PC-3 (cell line): ENCODE data around the gene CCNB3.

Experiments used
- EZH2 ChIP-seq: fragments of 300-600 bp; sonication (generic); IDR thresholded peaks from one replicate; pipeline ENCODE4 v1.6.1; 2017; ENCODE audit warnings: antibody characterized with exemption, mild to moderate bottlenecking, low read length; ENCODE audit not compliant: unreplicated experiment
- TF ChIP-seq, protein P1 (sequence below): fragments of 300-600 bp; sonication (generic); conservative IDR thresholded peaks from 2 replicates; pipeline ENCODE4 v1.5.1; 2017; ENCODE audit warnings: antibody characterized with exemption, low read depth, mild to moderate bottlenecking, low read length

DNA sequence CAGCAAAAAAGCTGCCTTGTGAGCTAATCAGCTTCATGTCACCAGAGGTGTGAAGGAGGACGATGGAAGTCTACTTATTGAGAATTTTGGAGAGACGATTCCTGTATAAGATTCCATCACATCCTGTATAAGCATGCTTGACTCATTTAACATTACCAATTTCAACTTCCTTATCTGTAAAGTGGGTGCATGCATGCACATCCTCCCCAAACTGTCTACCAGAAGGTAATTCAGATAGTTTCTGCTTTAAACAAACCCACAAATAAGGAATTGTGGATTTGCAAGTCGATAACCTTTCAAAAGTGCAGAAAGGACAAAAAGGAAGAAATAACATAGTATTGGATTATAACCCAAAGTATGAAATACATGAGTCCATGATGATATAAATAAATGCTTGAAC lies 34.8 kb upstream of the CCNB3 start:
- no peak for TF ChIP-seq EZH2
- TF ChIP-seq, protein P1, sequence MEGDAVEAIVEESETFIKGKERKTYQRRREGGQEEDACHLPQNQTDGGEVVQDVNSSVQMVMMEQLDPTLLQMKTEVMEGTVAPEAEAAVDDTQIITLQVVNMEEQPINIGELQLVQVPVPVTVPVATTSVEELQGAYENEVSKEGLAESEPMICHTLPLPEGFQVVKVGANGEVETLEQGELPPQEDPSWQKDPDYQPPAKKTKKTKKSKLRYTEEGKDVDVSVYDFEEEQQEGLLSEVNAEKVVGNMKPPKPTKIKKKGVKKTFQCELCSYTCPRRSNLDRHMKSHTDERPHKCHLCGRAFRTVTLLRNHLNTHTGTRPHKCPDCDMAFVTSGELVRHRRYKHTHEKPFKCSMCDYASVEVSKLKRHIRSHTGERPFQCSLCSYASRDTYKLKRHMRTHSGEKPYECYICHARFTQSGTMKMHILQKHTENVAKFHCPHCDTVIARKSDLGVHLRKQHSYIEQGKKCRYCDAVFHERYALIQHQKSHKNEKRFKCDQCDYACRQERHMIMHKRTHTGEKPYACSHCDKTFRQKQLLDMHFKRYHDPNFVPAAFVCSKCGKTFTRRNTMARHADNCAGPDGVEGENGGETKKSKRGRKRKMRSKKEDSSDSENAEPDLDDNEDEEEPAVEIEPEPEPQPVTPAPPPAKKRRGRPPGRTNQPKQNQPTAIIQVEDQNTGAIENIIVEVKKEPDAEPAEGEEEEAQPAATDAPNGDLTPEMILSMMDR: no peak
